ENCODE results near the gene PSMB11. TPM values are rescaled to one million over a fixed set of nuclear protein-coding genes. Genes with fewer than 3 reads are reported as not detected.
"Not testable (repeated sequence)": the region's sequence is repeated elsewhere in the genome, so short reads cannot be mapped to it uniquely, and the experiment has no call there.

Gene PSMB11
- total RNA-seq, 1 donor from 2014 or later = not detected

GRCh38 chr14:23002592-23002991 lies 39.4 kb upstream of the PSMB11 start:
- Mint-ChIP-seq H3K27ac (ENCODE audit: unreplicated experiment) (no peak overlapping the region), H3K27me3 (ENCODE audit: unreplicated experiment) (no peaks in the 10 kb centered on the region), H3K4me1 (ENCODE audit: unreplicated experiment) (peaks cover 14% of the 10 kb centered on the region), H3K9me3 (ENCODE audit: unreplicated experiment) (no peaks in the 10 kb centered on the region), H3K36me3 (ENCODE audit: low read depth, unreplicated experiment) (no peaks in the 10 kb centered on the region), H3K4me3 (ENCODE audit: unreplicated experiment) (no peak overlapping the region)
- TF ChIP-seq, protein P1, sequence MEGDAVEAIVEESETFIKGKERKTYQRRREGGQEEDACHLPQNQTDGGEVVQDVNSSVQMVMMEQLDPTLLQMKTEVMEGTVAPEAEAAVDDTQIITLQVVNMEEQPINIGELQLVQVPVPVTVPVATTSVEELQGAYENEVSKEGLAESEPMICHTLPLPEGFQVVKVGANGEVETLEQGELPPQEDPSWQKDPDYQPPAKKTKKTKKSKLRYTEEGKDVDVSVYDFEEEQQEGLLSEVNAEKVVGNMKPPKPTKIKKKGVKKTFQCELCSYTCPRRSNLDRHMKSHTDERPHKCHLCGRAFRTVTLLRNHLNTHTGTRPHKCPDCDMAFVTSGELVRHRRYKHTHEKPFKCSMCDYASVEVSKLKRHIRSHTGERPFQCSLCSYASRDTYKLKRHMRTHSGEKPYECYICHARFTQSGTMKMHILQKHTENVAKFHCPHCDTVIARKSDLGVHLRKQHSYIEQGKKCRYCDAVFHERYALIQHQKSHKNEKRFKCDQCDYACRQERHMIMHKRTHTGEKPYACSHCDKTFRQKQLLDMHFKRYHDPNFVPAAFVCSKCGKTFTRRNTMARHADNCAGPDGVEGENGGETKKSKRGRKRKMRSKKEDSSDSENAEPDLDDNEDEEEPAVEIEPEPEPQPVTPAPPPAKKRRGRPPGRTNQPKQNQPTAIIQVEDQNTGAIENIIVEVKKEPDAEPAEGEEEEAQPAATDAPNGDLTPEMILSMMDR (IDR thresholded peaks at IDR 0.05; ENCODE audit: unreplicated experiment) = no peak
- no peak for DNase-seq (ENCODE audit: low spot score)

DNA sequence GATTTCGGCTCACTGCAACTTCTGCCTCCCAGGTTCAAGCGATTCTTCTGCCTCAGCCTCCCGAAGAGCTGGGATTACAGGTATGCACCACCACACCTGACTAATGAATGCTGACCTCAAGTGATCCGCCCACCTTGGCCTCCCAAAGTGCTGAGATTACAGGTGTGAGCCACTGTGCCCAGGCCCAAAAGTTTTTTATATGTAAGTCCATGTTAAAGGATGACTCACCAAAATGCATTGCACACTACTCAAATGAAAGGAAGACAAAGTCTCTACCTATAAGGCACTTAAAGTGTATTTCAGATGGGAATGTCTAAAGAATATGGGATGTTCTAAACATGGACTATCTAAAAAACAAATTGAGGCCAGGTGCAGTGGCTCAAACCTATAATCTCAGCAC lies 37.7 kb upstream of the PSMB11 start:
- not testable (repeated sequence) for H3K9me3 Mint-ChIP-seq (ENCODE audit: unreplicated experiment); H3K27ac Mint-ChIP-seq (ENCODE audit: unreplicated experiment); H3K4me3 Mint-ChIP-seq (ENCODE audit: unreplicated experiment); H3K27me3 Mint-ChIP-seq (ENCODE audit: unreplicated experiment); DNase-seq (ENCODE audit: low spot score); H3K36me3 Mint-ChIP-seq (ENCODE audit: low read depth, unreplicated experiment)
- H3K4me1 Mint-ChIP-seq (ENCODE audit: unreplicated experiment) = peaks cover 16% of the 10 kb centered on the region

GRCh38 chr14:23005451-23006187 lies 36.4 kb upstream of the PSMB11 start:
- Mint-ChIP-seq H3K27me3 (ENCODE audit: unreplicated experiment) (no peaks in the 10 kb centered on the region), H3K4me1 (ENCODE audit: unreplicated experiment) (peaks cover 16% of the 10 kb centered on the region), H3K9me3 (ENCODE audit: unreplicated experiment) (no peaks in the 10 kb centered on the region), H3K27ac (ENCODE audit: unreplicated experiment) (peak overlapping the region; percentile 57), H3K4me3 (ENCODE audit: unreplicated experiment) (no peak overlapping the region), H3K36me3 (ENCODE audit: low read depth, unreplicated experiment) (no peaks in the 10 kb centered on the region)
- no peak for DNase-seq (ENCODE audit: low spot score)
- TF ChIP-seq, protein P1 (IDR thresholded peaks at IDR 0.05; ENCODE audit: unreplicated experiment) = no peak

- peak overlapping the region; percentile 98 for H3K4me3 Mint-ChIP-seq (ENCODE audit: unreplicated experiment)
- H3K36me3 Mint-ChIP-seq (ENCODE audit: low read depth, unreplicated experiment) = no peaks in the 10 kb centered on the region
Observed at GRCh38 chr14:23006188-23006534, 35.9 kb upstream of the PSMB11 start.

DNA sequence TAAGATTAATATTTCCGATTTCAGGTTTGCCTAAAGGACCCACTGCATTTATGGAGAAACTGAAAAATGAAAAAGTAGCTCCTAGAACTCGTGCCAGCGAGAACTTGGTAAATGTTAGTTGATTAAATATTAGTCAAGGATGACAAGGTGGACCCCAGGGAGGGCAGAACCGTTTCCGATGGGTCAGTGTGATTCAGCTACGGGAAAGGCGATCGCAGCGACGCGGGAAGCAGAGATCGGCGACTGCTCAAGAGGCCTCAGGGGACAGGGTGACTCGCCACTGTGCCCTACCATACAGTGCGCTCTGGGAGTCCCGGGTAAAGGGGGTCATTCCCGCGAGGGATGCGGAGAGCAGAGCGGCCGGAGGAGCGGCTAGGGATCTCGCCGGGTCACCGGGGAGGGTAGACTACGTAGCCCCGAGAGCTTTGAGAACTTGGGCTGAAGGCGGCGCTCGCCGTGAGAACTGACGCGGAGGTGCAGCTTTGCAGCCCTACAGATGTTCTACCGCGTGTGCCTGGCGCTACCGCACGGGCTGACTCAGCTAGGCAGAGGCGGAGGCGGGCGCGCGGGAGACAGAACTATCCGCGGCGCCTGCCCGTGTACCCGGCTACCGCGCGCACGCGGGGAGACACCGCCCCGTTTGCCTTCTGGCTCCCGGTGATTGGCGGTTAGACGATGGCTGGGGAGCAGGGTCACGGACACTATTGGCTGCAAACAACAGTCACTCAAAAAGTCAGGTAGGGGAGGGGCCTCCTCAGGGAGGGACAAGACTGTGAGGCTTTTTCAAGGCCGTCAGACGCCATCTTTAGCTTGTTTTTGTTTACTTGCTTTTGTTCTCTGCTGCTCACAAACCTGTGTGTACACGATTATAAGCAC lies 35.2 kb upstream of the PSMB11 start:
- no peaks in the 10 kb centered on the region for H3K36me3 Mint-ChIP-seq (ENCODE audit: low read depth, unreplicated experiment)
- TF ChIP-seq, protein P1 (IDR thresholded peaks at IDR 0.05; ENCODE audit: unreplicated experiment) = no peak
- H3K27me3 Mint-ChIP-seq (ENCODE audit: unreplicated experiment) = no peaks in the 10 kb centered on the region
- peaks cover 16% of the 10 kb centered on the region for H3K4me1 Mint-ChIP-seq (ENCODE audit: unreplicated experiment)
- peak overlapping the region; percentile 98 for H3K4me3 Mint-ChIP-seq (ENCODE audit: unreplicated experiment)
- DNase-seq (ENCODE audit: low spot score) = peak; percentile 92
- H3K27ac Mint-ChIP-seq (ENCODE audit: unreplicated experiment) = peak overlapping the region; percentile 97
- no peaks in the 10 kb centered on the region for H3K9me3 Mint-ChIP-seq (ENCODE audit: unreplicated experiment)

More at GRCh38 chr14:23006188-23006534, 35.9 kb upstream of the PSMB11 start:
- H3K9me3 Mint-ChIP-seq (ENCODE audit: unreplicated experiment) = no peaks in the 10 kb centered on the region
- TF ChIP-seq, protein P1 (IDR thresholded peaks at IDR 0.05; ENCODE audit: unreplicated experiment) = no peak
- no peaks in the 10 kb centered on the region for H3K27me3 Mint-ChIP-seq (ENCODE audit: unreplicated experiment)
- peak overlapping the region; percentile 95 for H3K27ac Mint-ChIP-seq (ENCODE audit: unreplicated experiment)
- H3K4me1 Mint-ChIP-seq (ENCODE audit: unreplicated experiment) = peaks cover 16% of the 10 kb centered on the region
- no peak for DNase-seq (ENCODE audit: low spot score)

All from endothelial cell (in vitro differentiated cells).